Neuronal stem cell (in vitro differentiated cells): Measurements from ENCODE around the gene LCT.

Experiments used
- DNase-seq: peaks from one replicate; pipeline ENCODE4 v3.0.0-alpha.2; 2013; ENCODE audit warnings: low spot score
- H2AFZ ChIP-seq: one replicate; pipeline ENCODE4 v1.6.1; 2013; ENCODE audit warnings: mild to moderate bottlenecking, low read length, inconsistent platforms
- H2AK5ac ChIP-seq: 2 replicates; pipeline ENCODE4 v1.6.1; 2013; ENCODE audit warnings: low read depth, mild to moderate bottlenecking, inconsistent platforms, low read length, moderate library complexity, mixed read lengths
- H2BK120ac ChIP-seq: 2 replicates; pipeline ENCODE4 v1.6.1; 2013; ENCODE audit warnings: low read depth, mild to moderate bottlenecking, inconsistent platforms, low read length, moderate library complexity, mixed read lengths
- H2BK12ac ChIP-seq: one replicate; pipeline ENCODE4 v1.6.1; 2013; ENCODE audit warnings: low read length, inconsistent platforms
- H2BK15ac ChIP-seq: 2 replicates; pipeline ENCODE4 v1.6.1; 2013; ENCODE audit warnings: mild to moderate bottlenecking, low read length, inconsistent platforms, mixed read lengths
- H2BK5ac ChIP-seq: one replicate; pipeline ENCODE4 v1.6.1; 2013; ENCODE audit warnings: inconsistent platforms, mild to moderate bottlenecking, low read length, moderate library complexity
- H3K14ac ChIP-seq: one replicate; pipeline ENCODE4 v1.6.1; 2013; ENCODE audit warnings: low read length, inconsistent platforms
- H3K18ac ChIP-seq: 2 replicates; pipeline ENCODE4 v1.6.1; 2013; ENCODE audit warnings: low read length, inconsistent platforms
- H3K23ac ChIP-seq: 2 replicates; pipeline ENCODE4 v1.6.1; 2013; ENCODE audit warnings: low read depth, mild to moderate bottlenecking, mixed read lengths, low read length, inconsistent platforms; ENCODE audit not compliant: poor library complexity
- H3K27ac ChIP-seq: replicated peaks from 3 replicates; pipeline ENCODE4 v1.5.1; 2013; ENCODE audit warnings: low read length, inconsistent platforms
- H3K27me3 ChIP-seq, 3 experiments: 2 replicates each; pipeline ENCODE4 v1.6.1; 2013; ENCODE audit warnings: low read length in 3 of 3, mild to moderate bottlenecking in 2 of 3, inconsistent platforms in 1 of 3, low read depth in 1 of 3, mixed read lengths in 1 of 3, moderate library complexity in 1 of 3; ENCODE audit not compliant: control insufficient read depth in 3 of 3, insufficient read depth in 3 of 3
- H3K36me3 ChIP-seq, 2 donors: replicated peaks in 1 of 2; 2 replicates each; pipeline ENCODE4 v1.6.1; 2013; ENCODE audit warnings: low read length in 2 of 2; ENCODE audit not compliant: control insufficient read depth in 2 of 2, insufficient read depth in 2 of 2
- H3K4ac ChIP-seq: 2 replicates; pipeline ENCODE4 v1.6.1; 2013; ENCODE audit warnings: inconsistent platforms, mild to moderate bottlenecking, low read length, moderate library complexity
- H3K4me1 ChIP-seq, 2 donors: 1 replicate in 1 of 2; 2 replicates in 1 of 2; pipeline ENCODE4 v1.6.1; 2013; ENCODE audit warnings: low read length in 2 of 2, low read depth in 1 of 2; ENCODE audit not compliant: control insufficient read depth in 2 of 2, insufficient read depth in 1 of 2
- H3K4me2 ChIP-seq: one replicate; pipeline ENCODE4 v1.6.1; 2013; ENCODE audit warnings: mild to moderate bottlenecking, low read length, inconsistent platforms; ENCODE audit not compliant: insufficient read depth, poor library complexity, severe bottlenecking
- H3K4me3 ChIP-seq, 2 donors: 2 replicates each; pipeline ENCODE4 v1.5.1; 2013; ENCODE audit warnings: low read length in 2 of 2, mild to moderate bottlenecking in 2 of 2, inconsistent platforms in 1 of 2, moderate library complexity in 1 of 2
- H3K79me1 ChIP-seq: one replicate; pipeline ENCODE4 v1.6.1; 2013; ENCODE audit warnings: low read depth, mild to moderate bottlenecking, inconsistent platforms, low read length, moderate library complexity
- H3K9ac ChIP-seq: one replicate; pipeline ENCODE4 v1.6.1; 2013; ENCODE audit warnings: mild to moderate bottlenecking, low read depth, low read length, inconsistent platforms; ENCODE audit not compliant: poor library complexity
- H3K9me3 ChIP-seq, 2 donors: replicated peaks in 1 of 2; 2 replicates each; pipeline versions ENCODE3 to v1.6.1; 2013; ENCODE audit warnings: low read length in 2 of 2, mild to moderate bottlenecking in 2 of 2, inconsistent platforms in 1 of 2, low read depth in 1 of 2, mixed read lengths in 1 of 2, moderate library complexity in 1 of 2; ENCODE audit not compliant: control insufficient read depth in 2 of 2, insufficient read depth in 1 of 2
- H4K8ac ChIP-seq: one replicate; pipeline ENCODE4 v1.6.1; 2013; ENCODE audit warnings: low read depth, mild to moderate bottlenecking, inconsistent platforms, low read length, moderate library complexity
- H4K91ac ChIP-seq: one replicate; pipeline ENCODE4 v1.6.1; 2013; ENCODE audit warnings: low read length, low read depth, mild to moderate bottlenecking, inconsistent platforms; ENCODE audit not compliant: poor library complexity
- WGBS, 2 donors: extraction: QIAGEN DNeasy Blood & Tissue Kit; methylation state at CpG; one replicate each; pipeline ENCODE4 v1.1.7; 2013; ENCODE audit warnings: missing lambda C conversion rate in 2 of 2, mixed read lengths in 1 of 2; ENCODE audit not compliant: insufficient read length in 2 of 2, insufficient replicate concordance in 1 of 2; ENCODE audit errors: extremely low coverage in 2 of 2; 5-methylcytosine and 5-hydroxymethylcytosine counted together

Gene LCT

GRCh38 chr2:135821190-135821589, 15.8 kb downstream of the LCT start:
- H2BK5ac ChIP-seq: no peak overlapping the region
- peaks cover 2 to 5% of the 10 kb centered on the region in 2 donors for H3K9me3 ChIP-seq
- H3K4me2 ChIP-seq: no peak overlapping the region
- no peaks in the 10 kb centered on the region for H3K79me1 ChIP-seq
- H2AFZ ChIP-seq: no peak overlapping the region
- no peak overlapping the region for H3K4me3 ChIP-seq
- DNase-seq: no peak
- no peak overlapping the region for H3K27ac ChIP-seq
- no peak overlapping the region for H3K4ac ChIP-seq
- H4K8ac ChIP-seq: no peak overlapping the region
- H3K36me3 ChIP-seq: no peaks in the 10 kb centered on the region
- H2BK12ac ChIP-seq: no peak overlapping the region
- H4K91ac ChIP-seq: no peak overlapping the region
- no CpG with 5 or more reads among the region's 2 CpGs for WGBS, 2 donors
- no peaks in the 10 kb centered on the region for H3K27me3 ChIP-seq
- H3K23ac ChIP-seq: no peak overlapping the region
- H2BK15ac ChIP-seq: no peak overlapping the region
- no peak overlapping the region for H3K9ac ChIP-seq
- H3K4me1 ChIP-seq: peaks cover 0 to 2% of the 10 kb centered on the region in 2 donors
- no peak overlapping the region for H3K14ac ChIP-seq
- no peak overlapping the region for H2AK5ac ChIP-seq
- no peak overlapping the region for H3K18ac ChIP-seq
- H2BK120ac ChIP-seq: no peak overlapping the region

- Histone ChIP-seq H4K91ac (no peak overlapping the region), H2BK15ac (no peak overlapping the region), H3K18ac (no peak overlapping the region), H3K4ac (no peak overlapping the region), H3K79me1 (no peaks in the 10 kb centered on the region), H3K14ac (no peak overlapping the region), H3K9ac (no peak overlapping the region), H3K23ac (no peak overlapping the region), H3K4me1 (no peaks in the 10 kb centered on the region), H3K4me2 (no peak overlapping the region), H3K36me3 (no peaks in the 10 kb centered on the region), H3K27me3 (no peaks in the 10 kb centered on the region), H2AK5ac (no peak overlapping the region), H3K9me3 (peaks cover 2 to 5% of the 10 kb centered on the region in 2 donors), H2BK120ac (no peak overlapping the region), H2AFZ (peak overlapping the region; percentile 15), H4K8ac (no peak overlapping the region), H2BK12ac (no peak overlapping the region), H3K4me3 (no peak overlapping the region), H2BK5ac (no peak overlapping the region), H3K27ac (no peak overlapping the region)
- no CpG with 5 or more reads among the region's 9 CpGs for whole genome bisulfite sequencing, 2 donors
- DNase-seq: no peak
Measured at GRCh38 chr2:135820003-135820618, 16.9 kb downstream of the LCT start.

- WGBS, 2 donors: no CpG with 5 or more reads among the region's 8 CpGs
- no peaks in the 10 kb centered on the region for H3K36me3 ChIP-seq
- no peak overlapping the region for H3K23ac ChIP-seq
- H3K27me3 ChIP-seq: no peaks in the 10 kb centered on the region
- H3K14ac ChIP-seq: no peak overlapping the region
- H3K4ac ChIP-seq: no peak overlapping the region
- no peak overlapping the region for H3K4me2 ChIP-seq
- no peak overlapping the region for H3K18ac ChIP-seq
- no peak overlapping the region for H3K9ac ChIP-seq
- no peak overlapping the region for H2AFZ ChIP-seq
- H2AK5ac ChIP-seq: no peak overlapping the region
- H4K8ac ChIP-seq: no peak overlapping the region
- H2BK5ac ChIP-seq: no peak overlapping the region
- no peak overlapping the region for H2BK15ac ChIP-seq
- no peaks in the 10 kb centered on the region for H3K79me1 ChIP-seq
- DNase-seq: no peak
- no peak overlapping the region for H4K91ac ChIP-seq
- no peak overlapping the region for H3K27ac ChIP-seq
- no peak overlapping the region for H2BK12ac ChIP-seq
- no peaks in the 10 kb centered on the region for H3K4me1 ChIP-seq
- H2BK120ac ChIP-seq: no peak overlapping the region
- H3K4me3 ChIP-seq: no peak overlapping the region
- H3K9me3 ChIP-seq: peaks cover 2 to 5% of the 10 kb centered on the region in 2 donors
Measured at GRCh38 chr2:135818937-135819610, 17.9 kb downstream of the LCT start.

DNA sequence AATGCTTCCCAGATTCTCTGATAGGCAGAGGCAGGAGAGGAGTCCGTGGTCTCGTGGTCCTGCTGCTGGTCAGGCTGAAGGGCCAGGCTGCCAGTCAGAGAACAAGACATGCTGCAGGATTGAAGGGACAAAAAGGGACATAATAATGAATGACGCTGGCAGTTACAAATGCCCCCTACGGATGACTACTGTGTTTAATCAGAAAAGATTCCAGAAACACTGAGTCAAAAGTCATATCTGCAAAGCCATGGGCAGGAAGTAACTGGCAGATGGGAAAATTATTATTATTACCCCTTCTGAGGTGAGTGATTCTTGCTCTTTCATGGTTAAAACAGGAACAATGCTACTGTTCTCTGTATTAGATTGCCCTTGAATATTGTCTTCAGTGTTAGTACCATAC, 19.0 kb downstream of the LCT start:
- Histone ChIP-seq H2AK5ac (no peak overlapping the region), H3K79me1 (no peaks in the 10 kb centered on the region), H3K4me3 (no peak overlapping the region), H2BK120ac (no peak overlapping the region), H2AFZ (peak overlapping the region; percentile 62), H3K27me3 (no peaks in the 10 kb centered on the region), H3K18ac (no peak overlapping the region), H3K36me3 (no peaks in the 10 kb centered on the region), H3K4me1 (no peaks in the 10 kb centered on the region), H2BK5ac (no peak overlapping the region), H3K27ac (no peak overlapping the region), H2BK15ac (no peak overlapping the region), H4K8ac (no peak overlapping the region), H3K9me3 (peaks cover 0 to 4% of the 10 kb centered on the region in 2 donors), H3K9ac (no peak overlapping the region), H3K4me2 (no peak overlapping the region), H4K91ac (no peak overlapping the region), H2BK12ac (no peak overlapping the region), H3K4ac (no peak overlapping the region), H3K23ac (no peak overlapping the region), H3K14ac (no peak overlapping the region)
- no peak for DNase-seq
- WGBS, 2 donors: no CpG with 5 or more reads among the region's 4 CpGs
